Fibroblast of lung (primary cell): ENCODE data around the gene TTLL6. TPM values are rescaled to one million over a fixed set of nuclear protein-coding genes. Genes with fewer than 3 reads are reported as not detected.

Experiments
- DNase-seq, 2 donors: peaks; one replicate each; pipeline versions ENCODE4 v3.0.0 to v3.0.0-alpha.2; 2010; ENCODE audit warnings: low read depth in 2 of 2
- H2AFZ ChIP-seq: 2 replicates; pipeline ENCODE4 v1.5.1; 2012; ENCODE audit warnings: low read length, control low read depth, inconsistent platforms
- H3K27ac ChIP-seq: 2 replicates; pipeline ENCODE4 v1.5.1; 2011; ENCODE audit warnings: low read length, control low read depth; ENCODE audit not compliant: insufficient read depth
- H3K27me3 ChIP-seq: 2 replicates; pipeline ENCODE4 v1.5.1; 2011; ENCODE audit warnings: mild to moderate bottlenecking, low read length; ENCODE audit not compliant: control insufficient read depth, insufficient read depth
- H3K36me3 ChIP-seq: 2 replicates; pipeline ENCODE4 v1.5.1; 2011; ENCODE audit warnings: low read length; ENCODE audit not compliant: control insufficient read depth, insufficient read depth
- H3K4me1 ChIP-seq: 2 replicates; pipeline ENCODE4 v1.5.1; 2011; ENCODE audit warnings: low read length; ENCODE audit not compliant: control insufficient read depth, insufficient read depth; ENCODE audit errors: extremely low read depth
- H3K4me2 ChIP-seq: 2 replicates; pipeline ENCODE4 v1.5.1; 2011; ENCODE audit warnings: low read length, control low read depth; ENCODE audit not compliant: insufficient read depth; ENCODE audit errors: extremely low read depth
- H3K4me3 ChIP-seq, 4 experiments: fragments of 200-600 bp in 1 of 4; sonication (generic) in 1 of 4; replicated peaks in 1 of 4; 2 replicates each; pipeline ENCODE4 v1.5.1; 2011 to 2016; ENCODE audit warnings: low read length in 4 of 4, low read depth in 3 of 4, mild to moderate bottlenecking in 3 of 4, control low read depth in 2 of 4, inconsistent platforms in 1 of 4, mixed read lengths in 1 of 4; ENCODE audit not compliant: insufficient read depth in 1 of 4; ENCODE audit errors: control extremely low read depth in 1 of 4
- H3K79me2 ChIP-seq: 2 replicates; pipeline ENCODE4 v1.5.1; 2012; ENCODE audit warnings: mild to moderate bottlenecking, low read length, inconsistent platforms; ENCODE audit not compliant: control insufficient read depth, insufficient read depth
- H3K9ac ChIP-seq: 2 replicates; pipeline ENCODE4 v1.5.1; 2011; ENCODE audit warnings: mild to moderate bottlenecking, low read length, control low read depth; ENCODE audit not compliant: insufficient read depth
- H3K9me3 ChIP-seq: 2 replicates; pipeline ENCODE4 v1.5.1; 2012; ENCODE audit warnings: low read depth, low read length; ENCODE audit not compliant: control insufficient read depth, insufficient read depth
- H4K20me1 ChIP-seq: 2 replicates; pipeline ENCODE4 v1.5.1; 2011; ENCODE audit warnings: low read length; ENCODE audit not compliant: control insufficient read depth, insufficient read depth; ENCODE audit errors: extremely low read depth
- CTCF ChIP-seq, 2 donors: IDR thresholded peaks in 1 of 2; conservative IDR thresholded peaks in 1 of 2; 1 replicate in 1 of 2; 2 replicates in 1 of 2; pipeline ENCODE4 v1.5.1; 2011 to 2012; ENCODE audit warnings: low read length in 2 of 2, control low read depth in 1 of 2, inconsistent platforms in 1 of 2, low read depth in 1 of 2, mild to moderate bottlenecking in 1 of 2
- EZH2 ChIP-seq: IDR thresholded peaks from 2 replicates; pipeline ENCODE4 v1.5.1; 2012; ENCODE audit warnings: low read length, control low read depth, mild to moderate bottlenecking; ENCODE audit errors: missing control alignments
- polyA plus RNA-seq, 2 donors: library from polyadenylated mRNA; depleted of rRNA in 1 of 2; stranded (reverse) in 1 of 2; unstranded in 1 of 2; fragments of >200 nt; gene quantifications; 2 replicates each; pipeline ENCODE4 v1.2.1, GENCODE V29; 2011 to 2012; ENCODE audit warnings: missing spikeins in 1 of 2
- total RNA-seq: library from RNA; depleted of rRNA; stranded (reverse); fragments of >200 nt; gene quantifications from 2 replicates; pipeline ENCODE4 v1.2.1, GENCODE V29; 2014

The TTLL6 gene
- total and polyA plus RNA-seq, 2 donors (not counting 1 experiment from before 2014, with no cell fraction given) = 0.17 TPM; not detected in 1

DNA sequence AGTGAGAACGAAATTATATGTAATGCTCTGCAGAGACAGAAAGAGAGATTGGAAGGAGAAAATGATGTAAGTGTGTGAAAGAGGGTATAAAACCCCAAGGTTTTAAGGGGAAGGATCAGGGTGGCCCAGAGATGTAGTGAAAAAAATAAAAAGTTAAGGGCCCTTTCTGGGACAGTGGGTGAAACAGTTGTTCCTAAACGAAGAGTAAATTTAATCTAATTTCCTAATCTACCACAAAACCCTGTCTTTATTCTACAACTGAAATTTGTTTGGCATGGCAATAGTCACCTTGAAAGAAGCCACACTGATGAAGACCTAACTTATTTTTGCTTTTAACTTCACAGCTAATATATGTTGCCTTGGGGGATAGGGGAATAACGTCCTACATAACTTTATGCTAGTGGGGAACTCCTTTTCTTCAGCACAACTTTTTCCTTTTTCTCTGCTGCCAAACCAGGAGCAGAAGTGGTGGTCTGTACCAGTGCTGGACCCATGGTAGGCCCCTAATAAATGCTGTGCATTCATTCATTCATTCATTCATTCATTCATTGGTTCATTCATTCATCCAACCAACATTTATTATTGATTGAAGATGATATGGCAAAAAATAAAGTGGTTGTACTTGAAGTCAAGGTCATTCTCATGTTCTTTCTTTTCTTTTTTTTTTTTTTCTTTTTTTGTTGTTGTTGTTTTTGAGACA is 39.2 kb upstream of the TTLL6 start:
- Histone ChIP-seq H3K36me3 (peaks cover 11% of the 10 kb centered on the region), H4K20me1 (no peaks in the 10 kb centered on the region)
- TF ChIP-seq CTCF (conservative IDR thresholded peaks at IDR 0.05 in 1 of 2, IDR thresholded peaks at IDR 0.05 in 1 of 2; ENCODE audit: low read depth in 1 of 2, low read length in 2 of 2) (no peak), EZH2 (no peak)

DNA sequence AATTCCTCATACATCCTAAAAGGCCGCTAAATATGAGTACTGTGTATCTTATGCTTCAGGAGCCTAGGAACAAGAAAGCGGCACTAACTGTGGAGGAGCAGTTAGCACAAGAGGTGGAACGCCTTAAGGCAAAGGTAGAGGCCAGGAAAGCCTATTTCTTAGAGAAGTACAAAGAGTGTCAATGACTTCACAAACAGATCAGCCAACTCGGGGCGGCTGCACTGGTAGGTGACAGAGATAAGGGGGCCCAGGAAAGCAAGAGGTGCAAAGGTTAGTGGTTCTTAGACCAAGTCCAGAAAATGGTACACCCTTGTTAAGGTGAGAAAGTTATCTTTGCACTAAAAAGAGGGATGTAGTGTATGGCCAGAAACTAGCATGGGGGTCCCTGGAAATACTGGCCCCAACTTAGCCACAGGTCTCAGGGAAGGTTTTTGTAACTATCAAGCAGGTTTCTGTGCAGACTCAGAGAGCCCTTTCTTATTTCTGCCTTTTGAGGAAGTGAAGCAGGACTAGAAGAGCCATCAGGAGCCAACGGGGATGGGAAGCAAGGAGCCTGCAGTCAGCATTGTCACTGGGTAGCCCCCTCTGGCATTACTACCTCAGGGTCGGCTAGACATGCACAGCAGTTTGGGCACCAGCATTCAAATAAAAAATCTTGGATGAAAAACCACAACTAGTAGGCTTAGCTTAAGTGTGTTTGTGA is 37.9 kb upstream of the TTLL6 start:
- Histone ChIP-seq H3K36me3 (peaks cover 7% of the 10 kb centered on the region), H3K9me3 (no peaks in the 10 kb centered on the region), H3K27ac (no peak overlapping the region), H3K27me3 (no peaks in the 10 kb centered on the region), H3K4me1 (no peaks in the 10 kb centered on the region), H3K79me2 (no peaks in the 10 kb centered on the region), H3K4me3 (no peak overlapping the region), H3K4me2 (no peak overlapping the region), H2AFZ (no peak overlapping the region), H4K20me1 (no peaks in the 10 kb centered on the region), H3K9ac (no peak overlapping the region)
- no peak for DNase-seq
- TF ChIP-seq EZH2 = no peak
- TF ChIP-seq CTCF (conservative IDR thresholded peaks at IDR 0.05 in 1 of 2, IDR thresholded peaks at IDR 0.05 in 1 of 2; ENCODE audit: low read depth in 1 of 2, low read length in 2 of 2) = no peak

More for the DNA sequence above, 39.2 kb upstream of the TTLL6 start:
- H2AFZ ChIP-seq = no peak overlapping the region
- no peaks in the 10 kb centered on the region for H3K4me1 ChIP-seq
- no peaks in the 10 kb centered on the region for H3K9me3 ChIP-seq
- no peak for DNase-seq
- no peak overlapping the region for H3K4me2 ChIP-seq
- H3K9ac ChIP-seq = no peak overlapping the region
- H3K27ac ChIP-seq = no peak overlapping the region
- no peaks in the 10 kb centered on the region for H3K79me2 ChIP-seq
- no peaks in the 10 kb centered on the region for H3K27me3 ChIP-seq
- no peak overlapping the region for H3K4me3 ChIP-seq

- Histone ChIP-seq H4K20me1 (no peaks in the 10 kb centered on the region), H3K27ac (no peak overlapping the region), H3K9me3 (no peaks in the 10 kb centered on the region), H3K4me1 (no peaks in the 10 kb centered on the region), H3K9ac (no peak overlapping the region), H3K27me3 (no peaks in the 10 kb centered on the region), H3K79me2 (no peaks in the 10 kb centered on the region), H3K4me3 (no peak overlapping the region), H3K36me3 (peaks cover 15% of the 10 kb centered on the region), H3K4me2 (no peak overlapping the region), H2AFZ (no peak overlapping the region)
- TF ChIP-seq CTCF (conservative IDR thresholded peaks at IDR 0.05 in 1 of 2, IDR thresholded peaks at IDR 0.05 in 1 of 2; ENCODE audit: low read depth in 1 of 2, low read length in 2 of 2) = no peak
- no peak for TF ChIP-seq EZH2
- DNase-seq = no peak
Measured at GRCh38 chr17:48850792-48851323, 33.8 kb upstream of the TTLL6 start.
